Mammary epithelial cell (primary cell): ENCODE measurements around the gene C6orf62.

Experiments used
- EZH2 ChIP-seq: IDR thresholded peaks from 2 replicates; pipeline ENCODE4 v1.6.1; 2012; ENCODE audit warnings: low read length, inconsistent platforms, borderline replicate concordance
- TF ChIP-seq, protein P1 (sequence below), 2 donors: IDR thresholded peaks in 1 of 2; conservative IDR thresholded peaks in 1 of 2; 2 replicates each; pipeline ENCODE4 v1.5.1; 2011 to 2012; ENCODE audit warnings: inconsistent platforms in 2 of 2, low read length in 2 of 2, mild to moderate bottlenecking in 2 of 2, control low read depth in 1 of 2, low read depth in 1 of 2; ENCODE audit not compliant: insufficient read depth in 1 of 2; ENCODE audit errors: extremely low read depth in 1 of 2

DNA sequence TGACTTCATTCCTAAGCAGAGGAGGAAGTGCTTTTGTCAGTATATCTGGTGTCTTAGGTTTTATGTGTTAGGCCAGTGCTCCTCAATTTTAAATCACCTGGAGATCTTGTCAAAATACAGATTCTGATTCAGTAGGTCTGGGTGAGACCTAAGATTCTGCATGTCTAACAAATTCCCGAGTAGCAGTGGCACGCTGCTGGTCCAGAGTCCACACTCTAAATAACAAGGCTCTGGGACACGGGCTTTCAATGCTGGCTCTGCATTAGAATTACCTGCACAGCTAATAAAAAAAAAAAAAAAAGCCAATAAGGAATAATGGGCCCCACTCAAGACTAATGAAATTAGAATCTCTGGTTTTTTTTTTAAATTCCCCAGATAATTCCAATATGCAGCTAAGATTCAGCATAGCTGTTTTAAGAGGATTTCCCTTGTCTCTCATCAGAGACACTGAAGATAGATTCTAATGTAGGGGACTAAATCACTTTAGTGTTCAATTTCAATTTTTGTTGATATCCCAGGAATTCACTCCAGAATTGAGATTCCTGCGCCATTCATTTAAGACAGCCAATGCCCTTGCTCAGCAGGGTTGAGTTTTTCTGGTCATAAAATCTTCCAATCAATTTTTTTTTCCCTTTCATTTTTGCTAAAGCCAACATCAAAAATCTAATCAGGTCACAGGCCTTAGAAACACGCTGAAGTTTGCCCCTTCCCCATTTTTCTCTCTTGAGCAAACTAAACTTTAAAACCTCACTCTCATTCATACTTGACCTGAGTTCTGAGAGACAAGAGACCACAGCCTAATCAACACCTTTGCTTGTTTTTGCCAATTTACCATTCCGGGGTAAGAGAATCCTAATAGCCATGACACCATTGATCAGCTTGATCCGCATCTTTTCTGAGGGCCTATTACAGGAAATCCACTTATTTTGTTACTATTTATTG is 54.6 kb downstream of the C6orf62 start:
- TF ChIP-seq, protein P1, sequence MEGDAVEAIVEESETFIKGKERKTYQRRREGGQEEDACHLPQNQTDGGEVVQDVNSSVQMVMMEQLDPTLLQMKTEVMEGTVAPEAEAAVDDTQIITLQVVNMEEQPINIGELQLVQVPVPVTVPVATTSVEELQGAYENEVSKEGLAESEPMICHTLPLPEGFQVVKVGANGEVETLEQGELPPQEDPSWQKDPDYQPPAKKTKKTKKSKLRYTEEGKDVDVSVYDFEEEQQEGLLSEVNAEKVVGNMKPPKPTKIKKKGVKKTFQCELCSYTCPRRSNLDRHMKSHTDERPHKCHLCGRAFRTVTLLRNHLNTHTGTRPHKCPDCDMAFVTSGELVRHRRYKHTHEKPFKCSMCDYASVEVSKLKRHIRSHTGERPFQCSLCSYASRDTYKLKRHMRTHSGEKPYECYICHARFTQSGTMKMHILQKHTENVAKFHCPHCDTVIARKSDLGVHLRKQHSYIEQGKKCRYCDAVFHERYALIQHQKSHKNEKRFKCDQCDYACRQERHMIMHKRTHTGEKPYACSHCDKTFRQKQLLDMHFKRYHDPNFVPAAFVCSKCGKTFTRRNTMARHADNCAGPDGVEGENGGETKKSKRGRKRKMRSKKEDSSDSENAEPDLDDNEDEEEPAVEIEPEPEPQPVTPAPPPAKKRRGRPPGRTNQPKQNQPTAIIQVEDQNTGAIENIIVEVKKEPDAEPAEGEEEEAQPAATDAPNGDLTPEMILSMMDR (conservative IDR thresholded peaks at IDR 0.05 in 1 of 2, IDR thresholded peaks at IDR 0.05 in 1 of 2; ENCODE audit: extremely low read depth in 1 of 2, insufficient read depth in 1 of 2, low read depth in 1 of 2, low read length in 2 of 2), result no peak
- TF ChIP-seq EZH2, result no peak
